RWPE2 (cell line): ENCODE measurements around the gene IL17RA.

Experiments
- ATAC-seq: fragments of 200-7000 bp; cut with Tn5 transposase; 3 replicates; pipeline ENCODE4 v1.9.1; 2021; ENCODE audit warnings: low read depth
- DNase-seq: peaks from one replicate; pipeline ENCODE4 v3.0.0-alpha.2; 2020; ENCODE audit warnings: low spot score
- H3K27ac ChIP-seq: fragments of 450-650 bp; 2 replicates; pipeline ENCODE4 v1.5.1; 2017; ENCODE audit warnings: mild to moderate bottlenecking; ENCODE audit not compliant: poor library complexity, severe bottlenecking
- H3K27me3 ChIP-seq: fragments of 250-450 bp; sonication (Bioruptor Pico); 2 replicates; pipeline ENCODE4 v1.5.1; 2021; ENCODE audit warnings: mild to moderate bottlenecking, moderate library complexity; ENCODE audit not compliant: insufficient read depth, poor library complexity, severe bottlenecking
- H3K36me3 ChIP-seq: fragments of 250-450 bp; sonication (Bioruptor Pico); 2 replicates; pipeline ENCODE4 v1.5.1; 2020; ENCODE audit warnings: low read depth, mild to moderate bottlenecking, moderate library complexity
- H3K4me1 ChIP-seq: fragments of 250-450 bp; sonication (Bioruptor Pico); 2 replicates; pipeline ENCODE4 v1.5.1; 2021; ENCODE audit warnings: mild to moderate bottlenecking, moderate library complexity; ENCODE audit not compliant: insufficient read depth, poor library complexity, severe bottlenecking
- H3K4me3 ChIP-seq: fragments of 250-450 bp; sonication (Bioruptor Pico); 2 replicates; pipeline ENCODE4 v1.5.1; 2021; ENCODE audit warnings: mild to moderate bottlenecking, moderate library complexity; ENCODE audit not compliant: severe bottlenecking
- H3K9me3 ChIP-seq: fragments of 250-450 bp; sonication (Bioruptor Pico); 2 replicates; pipeline ENCODE4 v1.5.1; 2021; ENCODE audit warnings: mild to moderate bottlenecking, moderate library complexity; ENCODE audit not compliant: severe bottlenecking
- CTCF ChIP-seq: fragments of 450-650 bp; IDR thresholded peaks from one replicate; pipeline ENCODE4 v1.5.1; 2017; ENCODE audit warnings: mild to moderate bottlenecking, moderate library complexity; ENCODE audit not compliant: poor library complexity, severe bottlenecking

IL17RA gene

GRCh38 chr22:17137170-17137569, 52.4 kb downstream of the IL17RA start:
- Histone ChIP-seq H3K9me3 (no peaks in the 10 kb centered on the region), H3K27ac (no peak overlapping the region), H3K27me3 (no peaks in the 10 kb centered on the region), H3K36me3 (peaks cover 11% of the 10 kb centered on the region), H3K4me3 (no peak overlapping the region), H3K4me1 (no peaks in the 10 kb centered on the region)
- DNase-seq (no peak), ATAC-seq (no peak)
- no peak for TF ChIP-seq CTCF

- H3K9me3 ChIP-seq = no peaks in the 10 kb centered on the region
- DNase-seq (no peak), ATAC-seq (no peak)
- no peak overlapping the region for H3K4me3 ChIP-seq
- H3K27me3 ChIP-seq = no peaks in the 10 kb centered on the region
- H3K4me1 ChIP-seq = no peaks in the 10 kb centered on the region
- no peak overlapping the region for H3K27ac ChIP-seq
- H3K36me3 ChIP-seq = peaks cover 18% of the 10 kb centered on the region
- TF ChIP-seq CTCF = no peak
Measured at GRCh38 chr22:17137861-17138425, 53.1 kb downstream of the IL17RA start.

DNA sequence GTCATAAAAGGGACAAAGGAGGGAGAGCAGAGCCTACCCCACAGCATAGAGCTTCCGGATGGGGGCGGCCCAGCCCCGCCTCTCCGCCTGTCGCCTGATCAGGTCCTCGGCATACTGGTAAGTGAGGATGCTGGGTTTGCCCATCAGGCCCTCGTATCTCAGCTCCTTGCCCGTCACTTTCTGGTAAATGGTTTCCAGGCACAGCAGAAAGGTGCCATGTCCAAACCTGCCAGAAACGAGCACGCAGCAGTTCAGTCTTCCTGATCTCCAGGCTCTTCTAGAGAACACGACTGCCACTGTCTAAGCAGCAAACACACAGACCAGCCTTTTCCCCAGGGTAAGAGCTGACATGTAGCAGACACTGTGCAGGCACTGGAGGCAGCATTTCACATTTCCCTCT, 53.7 kb downstream of the IL17RA start:
- Histone ChIP-seq H3K27me3 (no peaks in the 10 kb centered on the region), H3K36me3 (peaks cover 18% of the 10 kb centered on the region), H3K4me3 (no peak overlapping the region), H3K9me3 (no peaks in the 10 kb centered on the region), H3K27ac (no peak overlapping the region), H3K4me1 (no peaks in the 10 kb centered on the region)
- DNase-seq (no peak), ATAC-seq (no peak)
- TF ChIP-seq CTCF = no peak

DNA sequence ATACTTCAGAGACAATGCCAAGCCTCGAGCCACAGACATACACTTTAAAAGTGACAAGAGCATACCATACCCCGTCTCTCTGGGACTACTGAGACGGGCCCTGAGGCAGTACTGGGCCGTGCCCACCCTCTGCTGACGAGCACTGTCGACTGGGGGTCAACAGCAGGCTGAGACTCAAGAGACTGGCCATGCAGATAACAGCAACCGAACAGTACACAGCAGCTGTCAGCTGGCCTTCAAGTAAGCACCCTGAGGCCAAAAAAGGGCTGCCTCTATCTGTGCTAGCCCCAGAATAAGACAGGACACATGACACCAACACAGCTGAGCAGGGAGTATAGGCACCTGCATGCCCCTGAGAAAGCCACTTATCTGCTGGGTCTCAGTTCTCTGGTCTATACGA, 55.2 kb downstream of the IL17RA start:
- ATAC-seq (no peak), DNase-seq (no peak)
- TF ChIP-seq CTCF = no peak
- Histone ChIP-seq H3K36me3 (peaks cover 23% of the 10 kb centered on the region), H3K4me3 (no peak overlapping the region), H3K27ac (no peak overlapping the region), H3K4me1 (no peaks in the 10 kb centered on the region), H3K27me3 (no peaks in the 10 kb centered on the region), H3K9me3 (no peaks in the 10 kb centered on the region)

DNA sequence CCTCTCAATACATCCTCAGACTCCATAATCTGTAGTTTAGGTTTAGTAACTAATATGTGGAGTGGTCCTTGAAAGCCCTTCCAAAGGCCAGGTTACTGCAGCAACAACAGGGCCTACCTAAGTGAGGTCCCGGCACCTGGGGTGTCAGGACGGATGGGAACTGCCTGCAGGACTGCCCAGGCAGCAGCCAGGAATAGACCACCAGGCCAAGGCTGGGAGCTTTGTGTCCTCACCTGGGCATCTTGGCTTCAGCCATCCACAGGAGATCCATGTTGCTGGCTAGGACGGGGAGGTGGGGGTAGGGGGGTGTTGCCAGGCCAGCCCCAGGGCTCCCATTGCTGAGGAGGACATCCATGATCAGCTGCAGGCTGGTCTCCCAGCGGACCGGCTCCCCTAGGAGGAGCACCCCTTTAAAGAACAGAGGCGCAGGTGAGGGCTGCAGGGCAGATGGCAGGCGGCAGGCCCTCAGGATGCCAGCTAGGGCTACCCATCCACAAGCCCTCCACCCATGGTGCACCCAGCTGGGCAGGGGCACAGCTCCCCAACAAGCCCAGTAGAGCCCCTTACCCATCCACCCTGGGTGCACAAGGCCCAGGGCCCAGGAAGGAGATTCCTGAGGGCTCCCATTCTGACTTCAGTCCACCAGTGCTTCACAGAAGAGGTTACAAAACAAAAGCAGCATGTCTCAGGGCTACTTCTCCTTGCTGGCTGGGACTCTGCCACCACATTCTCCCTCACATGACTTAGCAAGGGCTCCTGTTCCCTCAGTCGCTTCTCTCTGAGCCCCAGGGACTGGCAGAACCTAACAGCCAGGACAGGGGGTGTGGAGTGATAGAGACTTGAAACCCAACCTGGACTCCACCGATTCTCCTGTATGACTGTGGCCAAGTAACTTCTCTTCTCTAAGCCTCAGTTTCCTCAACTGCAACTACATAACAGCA, 56.3 kb downstream of the IL17RA start:
- H3K27me3 ChIP-seq = no peaks in the 10 kb centered on the region
- no peak overlapping the region for H3K27ac ChIP-seq
- H3K36me3 ChIP-seq = peaks cover 23% of the 10 kb centered on the region
- no peaks in the 10 kb centered on the region for H3K4me1 ChIP-seq
- no peaks in the 10 kb centered on the region for H3K9me3 ChIP-seq
- no peak overlapping the region for H3K4me3 ChIP-seq
- DNase-seq (no peak), ATAC-seq (no peak)
- TF ChIP-seq CTCF = no peak
